ENCODE results near the gene DVL3.

Gene DVL3

DNA sequence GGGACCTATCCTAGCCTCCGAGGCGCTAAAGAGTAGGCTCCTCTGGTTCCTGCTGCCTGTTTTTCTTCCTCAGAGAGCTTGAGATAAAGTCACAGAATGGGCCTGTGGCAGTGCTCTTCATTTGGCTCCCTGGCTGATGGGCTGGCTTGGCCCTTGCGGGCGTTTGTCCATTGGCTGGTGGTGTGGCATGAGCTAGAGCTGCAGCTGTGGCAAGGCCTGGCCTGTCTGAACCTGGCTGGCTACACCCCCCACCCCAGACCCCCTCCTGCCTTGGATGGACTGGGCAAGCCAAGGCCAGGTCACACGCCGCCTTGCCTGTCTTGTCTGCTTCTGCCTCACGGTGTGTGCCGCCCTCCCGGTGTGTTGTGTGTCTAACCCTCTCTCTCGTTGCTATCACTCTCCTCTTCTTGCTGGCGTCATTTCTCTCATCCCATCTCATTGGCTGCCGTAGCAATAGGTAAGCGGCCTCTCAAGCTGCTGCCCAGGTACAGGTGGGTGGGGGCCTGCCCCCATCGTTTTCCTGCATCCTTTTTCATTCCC lies 22.7 kb downstream of the DVL3 start:
- no peak for DNase-seq

DNA sequence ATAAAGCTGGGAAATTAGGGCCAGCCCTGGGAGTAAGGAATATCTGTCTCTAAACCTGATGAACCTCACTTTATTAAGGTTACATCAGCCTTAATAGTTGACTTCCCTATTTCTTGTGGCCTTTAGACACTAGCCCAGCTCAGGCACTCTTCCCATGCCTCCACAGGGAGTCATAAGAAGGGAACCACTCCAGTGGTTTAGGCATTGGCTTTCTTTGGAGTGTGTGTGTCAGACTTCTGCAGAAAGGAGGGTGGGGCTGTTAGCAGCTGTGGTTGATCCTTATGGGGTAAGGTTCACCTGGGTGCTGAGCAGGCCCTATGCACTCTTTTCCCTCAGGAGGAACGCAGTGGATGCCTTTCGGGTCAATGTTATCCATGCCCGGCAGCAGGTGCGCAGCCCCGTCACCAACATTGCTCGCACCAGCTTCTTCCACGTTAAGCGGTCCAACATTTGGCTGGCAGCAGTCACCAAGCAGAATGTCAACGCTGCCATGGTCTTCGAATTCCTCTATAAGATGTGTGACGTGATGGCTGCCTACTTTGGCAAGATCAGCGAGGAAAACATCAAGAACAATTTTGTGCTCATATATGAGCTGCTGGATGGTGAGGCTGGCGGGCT lies 23.5 kb downstream of the DVL3 start:
- no peak for DNase-seq

DNA sequence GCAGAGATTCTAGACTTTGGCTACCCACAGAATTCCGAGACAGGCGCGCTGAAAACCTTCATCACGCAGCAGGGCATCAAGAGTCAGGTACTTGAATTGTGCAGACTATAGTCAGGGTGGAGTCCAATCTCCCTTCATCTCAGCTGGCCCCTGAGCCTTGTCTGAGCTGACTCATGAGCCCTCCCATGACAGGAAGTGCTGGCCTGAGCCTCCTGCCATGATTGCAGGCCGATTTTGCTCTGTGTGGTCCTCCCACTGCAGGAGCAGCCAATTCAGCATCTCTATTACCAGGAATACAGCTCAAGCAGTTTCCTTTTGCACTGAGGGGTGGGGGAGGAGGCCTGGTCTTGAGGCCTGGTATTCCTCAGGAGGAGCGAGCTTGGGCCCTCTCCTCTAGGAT lies 25.0 kb downstream of the DVL3 start:
- DNase-seq = no peak

DNA sequence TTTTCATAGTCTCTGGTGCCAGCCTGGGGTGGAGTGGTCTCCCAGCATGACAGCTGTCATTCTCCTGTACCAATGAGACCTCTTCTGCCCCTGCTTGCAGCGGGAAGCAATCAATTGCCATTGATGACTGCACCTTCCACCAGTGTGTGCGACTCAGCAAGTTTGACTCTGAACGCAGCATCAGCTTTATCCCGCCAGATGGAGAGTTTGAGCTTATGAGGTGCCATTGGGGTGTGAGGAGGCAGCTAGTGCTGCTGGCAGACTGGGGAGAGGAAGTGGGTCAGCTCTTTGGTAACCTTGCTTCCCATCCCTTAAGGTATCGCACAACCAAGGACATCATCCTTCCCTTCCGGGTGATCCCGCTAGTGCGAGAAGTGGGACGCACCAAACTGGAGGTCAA lies 26.4 kb downstream of the DVL3 start:
- DNase-seq = no peak

DNA sequence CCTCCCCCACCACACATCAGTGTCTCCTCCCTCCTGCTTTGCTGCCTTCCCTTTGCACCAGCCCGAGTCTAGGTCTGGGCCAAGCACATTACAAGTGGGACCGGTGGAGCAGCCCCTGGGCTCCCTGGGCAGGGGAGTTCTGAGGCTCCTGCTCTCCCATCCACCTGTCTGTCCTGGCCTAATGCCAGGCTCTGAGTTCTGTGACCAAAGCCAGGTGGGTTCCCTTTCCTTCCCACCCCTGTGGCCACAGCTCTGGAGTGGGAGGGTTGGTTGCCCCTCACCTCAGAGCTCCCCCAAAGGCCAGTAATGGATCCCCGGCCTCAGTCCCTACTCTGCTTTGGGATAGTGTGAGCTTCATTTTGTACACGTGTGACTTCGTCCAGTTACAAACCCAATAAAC lies 28.5 kb downstream of the DVL3 start:
- DNase-seq = no peak

DNA sequence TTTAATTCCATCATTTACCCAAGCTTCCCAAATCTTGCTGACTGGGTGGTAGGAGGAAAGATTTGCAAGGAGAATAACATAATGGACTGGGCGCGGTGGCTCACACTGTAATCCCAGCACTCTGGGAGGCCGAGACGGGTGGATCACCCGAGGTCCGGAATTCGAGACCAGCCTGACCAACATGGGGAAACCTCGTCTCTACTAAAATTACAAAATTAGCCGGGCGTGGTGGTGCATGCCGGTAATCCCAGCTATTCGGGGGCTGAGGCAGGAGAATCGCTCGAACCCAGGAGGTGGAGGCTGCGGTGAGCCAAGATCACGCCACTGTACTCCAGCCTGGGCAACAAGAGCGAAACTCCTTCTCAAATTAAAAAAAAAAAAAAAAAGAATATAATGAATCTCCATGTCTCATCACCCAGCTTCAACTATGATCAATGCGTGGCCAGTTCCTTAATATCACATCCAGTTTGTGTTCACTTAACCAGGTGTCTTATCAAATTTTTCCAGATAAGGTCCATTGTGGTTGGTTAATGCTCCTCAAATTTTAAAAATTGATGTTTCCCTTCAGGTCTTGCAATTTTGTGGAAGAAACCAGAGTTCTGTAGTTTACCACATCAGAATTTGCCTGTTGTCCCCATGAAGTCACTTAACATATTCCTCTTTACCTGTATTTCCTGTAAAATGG lies 29.5 kb downstream of the DVL3 start:
- no peak for DNase-seq

DNA sequence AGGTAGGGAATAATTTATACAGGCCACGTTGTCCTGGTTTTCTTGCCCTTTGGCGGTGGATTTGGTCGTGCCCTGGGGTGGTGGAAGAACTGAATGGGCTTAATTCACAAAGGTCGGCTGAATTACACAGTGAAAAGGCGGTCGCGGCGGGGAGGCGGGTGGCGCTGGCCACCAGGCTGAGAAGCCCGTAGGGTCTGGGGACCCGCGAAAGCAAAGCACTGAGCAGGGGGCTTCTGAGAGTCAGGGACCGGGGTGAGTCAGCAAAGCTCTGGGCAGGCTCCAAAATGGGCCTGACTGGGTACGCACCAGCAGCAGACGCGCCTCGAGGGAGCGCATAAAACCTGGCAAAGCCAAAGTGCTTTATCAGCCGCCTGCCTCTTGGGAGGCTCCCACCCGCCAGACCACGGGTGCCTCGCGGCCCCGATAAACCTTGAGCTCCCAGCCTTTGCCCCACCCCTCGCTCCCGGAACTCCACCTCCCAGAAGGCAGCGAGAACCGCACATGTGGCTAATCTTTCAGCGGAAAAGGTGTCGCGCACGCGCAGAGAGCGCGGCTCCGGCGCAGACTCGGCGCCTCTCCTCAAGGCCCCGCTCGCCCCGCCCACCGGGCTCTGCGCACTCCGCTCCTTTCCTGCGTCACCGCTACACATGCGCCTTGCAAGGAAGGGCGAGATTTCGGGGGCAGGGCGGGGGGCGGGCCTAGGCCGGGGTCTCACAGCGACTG lies 30.4 kb downstream of the DVL3 start:
- DNase-seq = peak; percentile 99 to 100

DNA sequence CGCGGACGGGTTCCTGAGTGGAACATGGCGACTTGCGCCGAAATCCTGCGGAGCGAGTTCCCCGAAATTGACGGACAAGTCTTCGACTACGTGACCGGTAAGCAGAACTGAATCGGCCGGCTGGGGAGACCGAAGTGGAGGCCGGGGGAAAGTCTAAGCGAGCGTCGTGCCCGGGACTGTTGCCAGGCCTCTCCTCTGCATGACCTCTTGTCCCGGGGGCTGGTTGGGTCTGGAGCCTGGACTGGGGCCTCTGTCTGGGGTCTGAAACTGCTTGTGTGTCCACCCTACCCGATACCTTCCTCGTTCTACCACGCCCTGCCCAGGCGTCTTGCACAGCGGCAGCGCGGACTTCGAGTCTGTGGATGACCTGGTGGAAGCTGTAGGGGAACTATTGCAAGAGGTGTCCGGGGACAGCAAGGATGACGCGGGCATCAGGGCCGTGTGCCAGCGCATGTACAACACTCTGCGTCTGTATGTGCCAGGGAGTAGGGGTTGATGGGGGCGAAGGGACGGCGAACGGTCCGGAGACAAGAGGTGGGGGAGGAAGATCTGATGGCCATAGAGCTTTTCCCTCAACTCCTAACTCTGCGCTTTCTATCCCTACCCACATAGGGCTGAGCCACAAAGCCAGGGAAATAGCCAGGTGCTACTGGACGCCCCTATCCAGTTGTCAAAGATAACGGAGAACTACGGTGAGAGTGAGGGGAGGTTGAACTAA lies 31.2 kb downstream of the DVL3 start, which contains the start of gene ABCF3:
Gene ABCF3, plus strand, starts transcription at position 16 of the 718 bp plus-strand sequence. Its CDS starts 9 bp downstream, at position 25.
- peak in 1 of 2 donors; percentile 33 for DNase-seq

DNA sequence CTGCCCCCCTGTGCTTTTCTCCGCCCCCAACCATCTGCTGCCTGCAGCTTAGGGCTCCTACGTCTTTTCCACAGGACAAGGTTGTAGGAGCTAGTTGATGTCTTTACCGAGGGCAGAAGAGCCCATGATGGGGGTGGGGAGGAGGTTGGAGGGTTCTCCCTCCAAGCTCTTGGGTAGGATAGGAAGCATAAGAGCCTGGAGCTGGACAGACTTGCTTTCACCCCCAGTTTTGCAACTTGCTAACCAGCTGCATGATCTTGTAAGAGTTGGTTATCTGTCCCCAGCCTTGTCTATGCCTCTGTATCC lies 31.7 kb downstream of the DVL3 start:
- DNase-seq = no peak

DNA sequence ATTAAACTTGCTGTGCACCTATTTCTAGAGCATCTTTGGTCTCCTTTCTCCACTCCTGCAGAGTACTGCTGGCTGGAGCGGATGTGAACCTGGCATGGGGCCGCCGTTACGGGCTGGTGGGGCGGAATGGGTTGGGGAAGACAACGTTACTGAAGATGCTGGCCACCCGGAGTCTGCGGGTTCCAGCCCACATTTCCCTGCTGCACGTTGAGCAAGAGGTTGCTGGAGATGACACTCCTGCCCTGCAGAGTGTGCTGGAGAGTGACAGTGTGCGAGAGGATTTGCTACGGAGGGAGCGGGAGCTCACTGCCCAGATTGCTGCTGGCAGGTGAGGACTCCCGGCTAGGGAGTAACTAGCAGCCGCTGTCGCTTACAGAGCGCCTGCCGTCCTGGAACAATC lies 32.9 kb downstream of the DVL3 start:
- no peak for DNase-seq

DNA sequence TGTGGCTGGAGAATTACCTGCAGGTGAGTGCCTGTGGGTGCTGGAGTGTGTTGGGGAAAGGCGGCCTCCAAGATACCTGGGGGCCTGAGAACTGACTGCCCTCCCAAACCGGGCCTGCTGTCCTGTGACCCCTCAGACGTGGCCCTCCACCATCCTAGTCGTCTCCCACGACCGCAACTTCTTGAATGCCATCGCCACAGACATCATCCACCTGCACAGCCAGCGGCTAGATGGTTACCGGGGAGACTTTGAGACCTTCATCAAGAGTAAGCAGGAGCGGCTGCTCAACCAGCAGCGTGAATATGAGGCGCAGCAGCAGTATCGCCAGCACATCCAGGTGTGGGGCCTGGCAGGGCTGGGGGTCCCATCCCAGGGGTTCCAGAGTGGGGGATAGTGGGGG lies 34.2 kb downstream of the DVL3 start:
- DNase-seq = no peak

DNA sequence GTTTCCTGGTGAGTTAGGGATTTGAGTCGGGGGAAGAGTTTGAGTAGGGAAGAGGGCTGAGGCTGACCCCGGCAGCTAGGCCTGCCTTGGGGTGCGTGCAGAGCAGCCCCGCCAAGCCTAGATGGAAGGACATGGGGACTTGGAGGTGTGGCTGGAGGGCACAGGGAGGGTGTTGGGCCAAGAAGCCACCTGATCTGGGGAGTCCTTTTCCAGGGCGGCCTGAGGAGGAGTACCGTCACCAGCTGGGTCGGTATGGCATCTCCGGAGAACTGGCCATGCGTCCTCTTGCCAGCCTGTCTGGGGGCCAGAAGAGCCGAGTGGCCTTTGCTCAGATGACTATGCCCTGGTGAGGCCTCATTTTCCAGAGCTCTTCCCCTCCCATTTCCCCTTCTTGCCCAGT lies 37.7 kb downstream of the DVL3 start:
- no peak for DNase-seq

DNA sequence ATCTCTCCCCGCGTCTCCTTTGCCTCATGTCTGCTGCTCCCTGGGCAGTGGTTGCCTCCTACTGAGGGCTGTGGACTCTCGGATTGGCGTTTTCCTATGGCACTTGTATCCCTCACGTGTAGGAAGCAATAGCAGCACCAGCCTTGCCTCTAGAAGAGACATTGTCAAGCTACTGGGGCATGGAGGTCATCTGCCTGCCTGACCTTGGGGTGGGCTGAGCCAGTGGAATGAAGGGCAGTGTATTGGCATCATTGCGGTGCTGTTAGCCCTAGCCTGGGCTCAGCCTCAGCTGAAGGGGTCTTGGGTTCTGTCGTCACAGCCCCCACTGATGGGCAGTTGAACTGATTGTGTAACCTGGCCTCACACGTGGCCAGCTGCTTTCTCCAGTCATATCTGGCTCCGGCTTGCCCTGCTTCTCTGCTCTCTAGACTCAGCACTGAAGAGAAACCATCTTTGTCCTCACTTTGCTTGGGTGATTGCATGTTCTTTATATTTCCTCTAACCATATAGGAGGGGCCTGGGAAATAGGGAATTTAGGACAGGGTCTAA lies 38.9 kb downstream of the DVL3 start:
- no peak for DNase-seq

DNA sequence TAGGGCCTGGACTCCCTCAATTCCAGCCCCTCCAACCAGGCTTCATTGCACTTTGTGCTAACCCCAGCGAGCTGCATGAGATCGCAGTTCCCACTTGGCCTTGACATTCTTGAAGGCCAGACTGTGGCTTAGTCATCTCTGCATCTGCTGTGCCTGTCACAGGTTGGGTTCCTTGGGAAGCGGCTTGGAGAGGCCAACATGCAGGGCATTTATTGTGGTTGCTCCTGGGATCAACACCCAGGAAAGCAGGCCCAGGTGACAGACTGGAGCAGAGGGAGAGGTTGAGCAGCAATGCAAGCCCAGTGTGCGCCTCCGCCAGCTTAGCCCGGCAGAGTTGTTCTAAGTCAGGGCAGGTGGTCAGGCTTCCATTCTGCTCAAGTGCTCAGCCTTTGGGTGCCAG lies 41.4 kb downstream of the DVL3 start:
- DNase-seq = no peak

DNA sequence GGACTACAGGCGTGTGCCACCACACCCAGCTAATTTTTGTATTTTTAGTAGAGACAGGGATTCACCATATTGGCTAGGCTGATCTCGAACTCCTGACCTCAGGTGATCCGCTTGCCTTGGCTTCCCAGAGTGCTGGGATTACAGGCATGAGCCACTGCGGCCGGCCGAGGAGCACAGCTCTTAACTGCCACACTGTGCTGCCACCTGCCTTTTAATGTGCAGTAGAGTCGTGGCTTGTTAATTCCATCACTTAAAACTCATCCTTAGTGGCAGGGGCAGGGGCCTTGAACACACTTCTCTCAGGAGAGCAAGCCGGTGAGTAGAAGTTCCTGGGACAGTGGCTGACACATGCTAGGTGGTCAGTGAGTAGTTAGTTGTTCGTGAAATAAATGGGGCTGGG lies 43.3 kb downstream of the DVL3 start:
- no peak for DNase-seq

DNA sequence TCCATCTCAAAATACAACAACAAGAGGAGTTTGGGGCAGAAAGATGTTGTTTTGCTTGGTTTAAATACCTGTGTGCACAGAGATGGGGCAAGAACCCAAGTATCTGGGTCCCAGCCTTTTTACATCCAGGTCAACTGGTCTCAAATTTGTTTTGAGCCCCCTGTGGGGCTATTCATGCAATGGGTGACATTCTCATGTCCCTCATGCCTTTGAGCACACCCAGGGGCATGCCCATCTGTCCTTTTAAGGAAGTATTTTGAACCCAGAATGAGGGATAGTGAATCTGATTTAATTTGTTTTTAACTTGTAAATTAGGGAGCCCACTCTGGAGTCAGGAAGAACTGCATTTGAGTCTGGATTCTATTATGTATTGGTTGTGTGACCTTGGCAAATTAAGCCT lies 45.6 kb downstream of the DVL3 start:
- DNase-seq = no peak

DNA sequence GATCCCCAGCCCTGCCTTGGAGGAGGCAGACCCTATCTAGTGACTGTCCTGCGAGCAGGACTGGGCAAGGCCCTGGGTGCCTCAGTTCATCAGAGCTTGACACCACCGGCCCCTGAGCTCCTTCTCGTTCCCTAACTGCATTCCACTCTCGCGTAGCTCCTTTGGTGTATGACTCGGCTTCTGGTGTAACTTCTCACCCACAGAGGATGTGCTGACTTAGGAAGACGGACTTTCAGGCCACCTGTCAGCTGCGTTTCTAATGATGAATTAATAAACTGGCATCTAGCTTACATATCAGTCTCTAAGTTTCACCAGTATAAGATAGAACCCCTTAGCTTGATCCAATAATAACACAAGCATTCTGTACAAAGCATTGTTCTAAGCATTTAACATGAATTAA lies 48.3 kb downstream of the DVL3 start:
- DNase-seq = no peak

DNA sequence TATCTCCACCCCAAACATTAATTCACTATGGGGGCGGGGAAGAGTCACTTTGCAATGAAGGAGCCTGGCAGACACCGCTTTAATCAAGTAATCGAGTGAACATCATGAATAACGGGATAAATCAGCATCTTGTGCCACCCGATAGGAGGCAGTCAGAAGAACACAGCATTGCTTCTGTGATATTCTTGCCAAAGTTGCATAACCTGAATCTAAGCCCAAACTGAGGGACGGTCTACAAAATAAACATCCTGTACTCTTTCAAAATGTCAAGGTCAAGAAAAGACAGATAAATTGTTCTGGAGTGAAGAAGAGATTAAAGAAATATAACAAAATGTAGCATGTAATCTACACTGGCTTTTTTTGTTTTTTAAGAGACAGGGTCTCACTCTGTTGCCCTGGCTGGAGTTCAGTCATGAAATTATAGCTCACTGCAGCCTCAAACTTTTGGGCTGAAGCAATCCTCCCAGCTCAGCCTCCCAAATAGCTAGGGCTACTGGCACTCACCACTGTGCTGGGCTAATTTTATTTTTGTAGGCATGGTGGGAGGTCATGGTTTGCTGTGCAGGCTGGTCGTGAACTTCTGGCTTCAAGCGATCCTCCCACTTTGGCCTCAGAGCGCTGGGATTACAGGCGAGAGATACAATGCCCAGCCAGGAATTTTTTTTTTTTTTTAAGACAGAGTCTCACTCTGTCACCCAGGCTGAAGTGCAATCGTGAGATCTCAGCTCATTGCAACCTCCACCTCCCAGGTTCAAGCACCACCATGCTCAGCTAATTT lies 54.2 kb downstream of the DVL3 start:
- no peak for DNase-seq

DNA sequence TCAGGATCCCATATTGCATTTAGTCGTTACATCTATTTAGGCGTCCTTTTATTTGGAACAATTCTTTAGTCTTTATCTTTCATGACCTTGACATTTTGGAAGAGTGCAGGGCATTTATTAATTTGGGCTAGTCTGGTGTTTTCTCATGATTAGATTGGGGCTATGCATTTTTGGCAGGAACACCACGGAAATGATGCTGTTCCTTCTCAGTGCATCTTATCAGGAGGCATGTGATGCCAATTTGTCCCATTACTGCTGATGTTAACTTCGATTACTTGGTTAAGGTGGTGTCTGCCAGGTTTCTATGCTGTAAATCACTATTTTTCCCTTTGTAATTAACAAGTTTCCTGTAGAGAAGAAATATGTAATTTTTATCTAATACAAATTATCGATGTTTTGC lies 56.1 kb downstream of the DVL3 start:
- no peak for DNase-seq

DNA sequence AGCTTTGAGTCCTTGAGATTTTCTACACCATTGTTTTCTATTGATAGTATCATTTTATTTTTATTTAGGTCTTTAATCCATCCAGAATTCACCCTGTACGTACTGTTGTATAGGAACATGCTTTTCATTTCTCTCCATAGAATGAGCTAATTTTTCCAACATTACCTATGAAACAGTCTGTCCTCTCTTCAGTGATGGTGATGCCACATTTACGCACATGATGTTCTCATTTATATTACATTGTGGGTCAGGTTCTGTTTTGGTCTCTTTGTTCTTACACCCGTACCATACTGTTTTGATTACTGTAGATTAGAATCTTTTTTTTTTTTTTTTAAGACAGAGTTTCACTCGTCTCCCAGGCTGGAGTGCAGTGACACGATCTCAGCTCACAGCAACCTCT lies 56.5 kb downstream of the DVL3 start:
- no peak for DNase-seq

DNA sequence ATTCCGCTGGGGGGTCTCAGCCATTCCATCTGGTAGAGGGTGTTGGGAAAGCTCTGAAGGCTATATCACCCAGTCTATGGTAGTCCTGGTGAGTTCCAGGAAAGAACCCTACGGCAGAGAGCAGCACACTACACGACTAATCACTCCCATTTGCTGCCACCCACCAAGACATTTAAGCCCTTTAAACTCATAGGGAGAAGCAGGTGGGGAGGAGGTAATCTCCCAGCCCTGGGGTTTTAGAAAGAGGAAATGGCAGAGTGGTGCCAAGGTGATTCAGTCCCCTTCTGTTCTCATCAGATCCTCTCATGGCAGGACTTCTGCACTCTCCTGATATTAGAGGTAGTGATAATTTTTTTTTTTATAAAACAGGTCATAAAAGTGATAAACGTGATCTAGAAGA lies 63.6 kb downstream of the DVL3 start:
- no peak for DNase-seq

DNA sequence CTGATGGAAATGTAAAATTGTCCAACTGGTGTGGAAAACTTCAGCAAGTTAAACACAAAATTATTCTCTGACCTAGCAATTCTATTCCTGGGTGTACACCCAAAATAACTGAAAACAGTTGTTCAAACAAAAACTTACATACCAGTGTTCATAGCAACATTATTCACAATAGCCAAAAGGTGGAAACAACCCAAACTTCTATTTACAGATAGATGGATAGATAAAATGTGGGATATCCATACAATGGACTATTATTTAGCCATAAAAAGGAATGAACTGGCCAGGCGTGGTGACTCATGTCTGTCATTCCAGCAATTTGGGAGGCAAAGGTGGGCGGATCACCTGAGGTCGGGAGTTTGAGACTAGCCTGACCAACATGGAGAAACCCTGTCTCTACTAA lies 67.3 kb downstream of the DVL3 start:
- DNase-seq = no peak
